Thoracic aorta (tissue), 2 donors: ENCODE results near the gene BRD3OS. TPM values are rescaled to one million over a fixed set of nuclear protein-coding genes. Genes with fewer than 3 reads are reported as not detected.

ENCODE experiments used
- ATAC-seq: fragments of 150-250 bp; one replicate; pipeline ENCODE4 v1.8.0; 2017; ENCODE audit warnings: low read depth; ENCODE audit not compliant: insufficient number of reproducible peaks, low FRiP score
- DNase-seq: peaks from one replicate; pipeline ENCODE4 v3.0.0-alpha.2; 2020; ENCODE audit warnings: low spot score
- H3K27ac ChIP-seq, 2 donors: fragments of 200-600 bp; sonication (generic); 1 replicate in 1 of 2; 2 replicates in 1 of 2; pipeline ENCODE4 v1.5.1; 2016; ENCODE audit warnings: mild to moderate bottlenecking in 2 of 2, moderate library complexity in 2 of 2
- H3K27me3 ChIP-seq: fragments of 200-600 bp; sonication (generic); replicated peaks from 2 replicates; pipeline ENCODE4 v1.6.0; 2016; ENCODE audit warnings: mild to moderate bottlenecking; ENCODE audit not compliant: insufficient read depth
- H3K36me3 ChIP-seq: fragments of 200-600 bp; sonication (generic); one replicate; pipeline ENCODE4 v1.5.1; 2016
- H3K4me1 ChIP-seq, 2 donors: fragments of 200-600 bp; sonication (generic); 1 replicate in 1 of 2; 2 replicates in 1 of 2; pipeline versions ENCODE4 v1.5.1 to v1.6.0; 2016; ENCODE audit warnings: low read depth in 2 of 2, mild to moderate bottlenecking in 1 of 2; ENCODE audit not compliant: control insufficient read depth in 1 of 2
- H3K4me3 ChIP-seq: fragments of 200-600 bp; sonication (generic); 2 replicates; pipeline ENCODE4 v1.5.1; 2016; ENCODE audit warnings: mild to moderate bottlenecking
- H3K9me3 ChIP-seq: fragments of 200-600 bp; sonication (generic); 2 replicates; pipeline ENCODE4 v1.5.1; 2016
- CTCF ChIP-seq: fragments of 200-600 bp; sonication (generic); IDR thresholded peaks from one replicate; pipeline ENCODE4 v1.5.1; 2019; ENCODE audit warnings: antibody characterized with exemption
- total RNA-seq, 2 donors: library from RNA; depleted of rRNA; stranded (reverse); fragments of >200 nt; gene quantifications; one replicate each; pipeline versions ENCODE4 v1.1.0 to v1.2.3, GENCODE V29; 2016

Gene BRD3OS
- total RNA-seq, 2 donors from 2014 or later = 8.8 to 14.6 TPM

- H3K27ac ChIP-seq = no peak overlapping the region
- H3K36me3 ChIP-seq = no peaks in the 10 kb centered on the region
- no peaks in the 10 kb centered on the region for H3K9me3 ChIP-seq
- DNase-seq = no peak
- H3K4me3 ChIP-seq = no peak overlapping the region
- peaks cover 41 to 73% of the 10 kb centered on the region in 2 donors for H3K4me1 ChIP-seq
- TF ChIP-seq CTCF = no peak
- ATAC-seq = no peak
- H3K27me3 ChIP-seq = no peaks in the 10 kb centered on the region
These were observed 38.5 kb downstream of the BRD3OS start for GRCh38 chr9:134063571-134064450.

- ATAC-seq = no peak
- H3K27ac ChIP-seq = no peak overlapping the region
These were observed 39.4 kb downstream of the BRD3OS start for GRCh38 chr9:134064711-134065110.

GRCh38 chr9:134065612-134066419, 40.5 kb downstream of the BRD3OS start:
- ATAC-seq = no peak
- H3K27ac ChIP-seq = peak overlapping the region; percentile 6 to 51

More at GRCh38 chr9:134064711-134065110, 39.4 kb downstream of the BRD3OS start:
- H3K4me1 ChIP-seq = peaks cover 33 to 64% of the 10 kb centered on the region in 2 donors
- no peak for DNase-seq
- TF ChIP-seq CTCF = no peak
- no peaks in the 10 kb centered on the region for H3K9me3 ChIP-seq
- H3K27me3 ChIP-seq = no peaks in the 10 kb centered on the region
- H3K4me3 ChIP-seq = no peak overlapping the region
- H3K36me3 ChIP-seq = no peaks in the 10 kb centered on the region

GRCh38 chr9:134066526-134066912, 41.2 kb downstream of the BRD3OS start:
- Histone ChIP-seq H3K27ac (peak overlapping the region in 1 of 2 donors; percentile 51), H3K27me3 (no peaks in the 10 kb centered on the region), H3K36me3 (no peaks in the 10 kb centered on the region), H3K4me3 (peak overlapping the region; percentile 85), H3K9me3 (no peaks in the 10 kb centered on the region), H3K4me1 (peaks cover 24 to 50% of the 10 kb centered on the region in 2 donors)
- no peak for TF ChIP-seq CTCF
- ATAC-seq (no peak), DNase-seq (no peak)

More at GRCh38 chr9:134065612-134066419, 40.5 kb downstream of the BRD3OS start:
- Histone ChIP-seq H3K27me3 (no peaks in the 10 kb centered on the region), H3K4me1 (peaks cover 29 to 56% of the 10 kb centered on the region in 2 donors), H3K4me3 (peak overlapping the region; percentile 85), H3K36me3 (no peaks in the 10 kb centered on the region), H3K9me3 (no peaks in the 10 kb centered on the region)
- DNase-seq = no peak
- no peak for TF ChIP-seq CTCF
